ENCODE results near the gene MCTP1.

MCTP1 gene

DNA sequence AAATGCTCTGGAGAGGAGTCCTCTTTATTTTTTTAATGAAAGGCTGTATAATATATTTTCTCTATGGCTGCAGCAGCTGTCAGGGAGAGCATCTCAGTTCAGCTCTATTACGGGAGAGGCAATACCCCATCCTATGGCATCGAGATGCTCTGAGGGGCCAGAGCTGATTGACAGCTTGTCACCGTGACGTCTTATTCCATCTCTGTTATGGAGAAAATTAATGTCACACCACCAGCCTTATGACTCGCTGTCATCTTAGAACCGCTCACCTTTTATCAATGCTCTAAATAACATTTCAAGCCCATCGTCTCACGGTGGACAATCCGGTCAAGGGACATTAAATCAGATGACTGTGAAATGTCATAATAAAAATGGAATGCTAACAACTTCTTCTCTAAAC lies 392.9 kb downstream of the MCTP1 start:
- no peak overlapping the region for H3K27ac ChIP-seq
- TF ChIP-seq, protein P1, sequence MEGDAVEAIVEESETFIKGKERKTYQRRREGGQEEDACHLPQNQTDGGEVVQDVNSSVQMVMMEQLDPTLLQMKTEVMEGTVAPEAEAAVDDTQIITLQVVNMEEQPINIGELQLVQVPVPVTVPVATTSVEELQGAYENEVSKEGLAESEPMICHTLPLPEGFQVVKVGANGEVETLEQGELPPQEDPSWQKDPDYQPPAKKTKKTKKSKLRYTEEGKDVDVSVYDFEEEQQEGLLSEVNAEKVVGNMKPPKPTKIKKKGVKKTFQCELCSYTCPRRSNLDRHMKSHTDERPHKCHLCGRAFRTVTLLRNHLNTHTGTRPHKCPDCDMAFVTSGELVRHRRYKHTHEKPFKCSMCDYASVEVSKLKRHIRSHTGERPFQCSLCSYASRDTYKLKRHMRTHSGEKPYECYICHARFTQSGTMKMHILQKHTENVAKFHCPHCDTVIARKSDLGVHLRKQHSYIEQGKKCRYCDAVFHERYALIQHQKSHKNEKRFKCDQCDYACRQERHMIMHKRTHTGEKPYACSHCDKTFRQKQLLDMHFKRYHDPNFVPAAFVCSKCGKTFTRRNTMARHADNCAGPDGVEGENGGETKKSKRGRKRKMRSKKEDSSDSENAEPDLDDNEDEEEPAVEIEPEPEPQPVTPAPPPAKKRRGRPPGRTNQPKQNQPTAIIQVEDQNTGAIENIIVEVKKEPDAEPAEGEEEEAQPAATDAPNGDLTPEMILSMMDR (IDR thresholded peaks at IDR 0.05) = no peak
- no peak for TF ChIP-seq ZFX (IDR thresholded peaks at IDR 0.05; ENCODE audit: borderline replicate concordance)

GRCh38 chr5:94891565-94891964 lies 393.3 kb downstream of the MCTP1 start:
- no peak for TF ChIP-seq ZFX (IDR thresholded peaks at IDR 0.05; ENCODE audit: borderline replicate concordance)
- TF ChIP-seq, protein P1 (IDR thresholded peaks at IDR 0.05) = no peak
- H3K27ac ChIP-seq = no peak overlapping the region

- no peak overlapping the region for H3K27ac ChIP-seq
- TF ChIP-seq ZFX (IDR thresholded peaks at IDR 0.05; ENCODE audit: borderline replicate concordance) = no peak
- TF ChIP-seq, protein P1 (IDR thresholded peaks at IDR 0.05) = no peak
Measured at GRCh38 chr5:94890907-94891306, 394.0 kb downstream of the MCTP1 start.

- TF ChIP-seq ZFX (IDR thresholded peaks at IDR 0.05; ENCODE audit: borderline replicate concordance) = no peak
- no peak overlapping the region for H3K27ac ChIP-seq
Measured at GRCh38 chr5:94888674-94889073, 396.2 kb downstream of the MCTP1 start.

- no peak overlapping the region for H3K27ac ChIP-seq
- TF ChIP-seq, protein P1 (IDR thresholded peaks at IDR 0.05) = no peak
- no peak for TF ChIP-seq ZFX (IDR thresholded peaks at IDR 0.05; ENCODE audit: borderline replicate concordance)
Measured at GRCh38 chr5:94885931-94886330, 399.0 kb downstream of the MCTP1 start.

DNA sequence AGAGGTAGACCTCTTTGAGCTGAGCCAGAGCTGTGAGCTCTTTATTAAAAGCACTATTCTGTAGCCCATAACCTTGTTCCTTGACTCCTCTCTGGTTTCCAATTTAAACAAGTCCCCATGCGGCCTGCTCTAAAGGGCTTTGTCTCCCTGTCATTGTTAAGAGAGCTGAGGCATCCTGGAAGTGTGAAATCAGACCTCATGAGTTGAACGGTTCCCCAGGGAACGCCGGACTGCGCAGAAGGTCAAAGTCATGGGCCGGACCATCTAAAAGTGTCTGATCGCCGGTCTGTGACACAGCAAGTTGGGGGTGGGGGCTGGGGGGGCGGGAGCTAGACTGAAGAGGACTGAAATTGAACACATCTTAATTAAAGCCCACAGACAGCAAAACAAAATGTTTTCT lies 400.6 kb downstream of the MCTP1 start:
- no peak overlapping the region for H3K27ac ChIP-seq
- TF ChIP-seq, protein P1 (IDR thresholded peaks at IDR 0.05) = no peak
- no peak for TF ChIP-seq ZFX (IDR thresholded peaks at IDR 0.05; ENCODE audit: borderline replicate concordance)

- TF ChIP-seq, protein P1 (IDR thresholded peaks at IDR 0.05) = no peak
- no peak for TF ChIP-seq ZFX (IDR thresholded peaks at IDR 0.05; ENCODE audit: borderline replicate concordance)
- H3K27ac ChIP-seq = no peak overlapping the region
Measured at GRCh38 chr5:94872526-94872925, 412.4 kb downstream of the MCTP1 start.

DNA sequence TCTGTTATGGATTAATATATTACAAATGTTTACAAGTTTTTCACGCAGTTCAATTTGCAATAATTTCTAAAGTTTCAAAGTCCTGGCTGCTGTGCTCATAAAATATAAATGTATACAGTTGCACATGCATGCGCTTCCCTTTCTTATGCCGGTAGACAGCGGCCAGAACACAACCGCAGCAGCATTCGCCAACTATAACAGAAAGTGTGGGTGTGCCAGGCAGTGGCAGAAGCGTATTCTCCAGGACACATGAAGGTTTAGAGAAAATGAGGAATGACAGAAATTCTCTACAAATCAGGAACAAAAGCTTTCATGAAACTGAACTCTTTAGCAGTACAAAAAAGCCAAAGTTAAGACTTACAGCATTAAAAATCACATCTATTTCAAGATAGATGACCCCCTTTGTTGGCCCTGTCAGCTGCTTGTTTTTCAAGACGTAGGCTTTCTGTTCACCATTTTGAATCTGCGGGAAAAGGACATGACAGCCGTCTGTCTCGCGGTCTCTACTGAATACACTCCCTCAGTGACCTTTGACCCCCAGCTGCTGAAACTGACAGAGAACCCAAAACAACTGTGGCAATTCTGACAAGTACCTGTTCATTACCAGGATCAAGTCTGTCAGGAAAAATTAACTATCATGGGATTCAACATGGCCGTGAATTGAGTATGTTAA lies 414.2 kb downstream of the MCTP1 start:
- no peak overlapping the region for H3K27ac ChIP-seq
- TF ChIP-seq, protein P1 (IDR thresholded peaks at IDR 0.05) = no peak
- no peak for TF ChIP-seq ZFX (IDR thresholded peaks at IDR 0.05; ENCODE audit: borderline replicate concordance)
